HFFc6 (cell line): ENCODE data around the gene ENOPH1. TPM values are rescaled to one million over a fixed set of nuclear protein-coding genes. Genes with fewer than 3 reads are reported as not detected.

ENCODE experiments used
- DNase-seq: peaks from one replicate; pipeline ENCODE4 v3.0.0-alpha.2; 2018
- H3K27ac Mint-ChIP-seq: 2 replicates; pipeline ENCODE4 v1.8.0; 2020; ENCODE audit warnings: mild to moderate bottlenecking, mixed read lengths
- H3K27me3 Mint-ChIP-seq: 2 replicates; pipeline ENCODE4 v1.8.0; 2021; ENCODE audit warnings: mild to moderate bottlenecking, moderate library complexity, mixed read lengths; ENCODE audit not compliant: insufficient read depth
- H3K36me3 Mint-ChIP-seq: 2 replicates; pipeline ENCODE4 v1.8.0; 2021; ENCODE audit warnings: low read depth, mixed read lengths
- H3K4me1 Mint-ChIP-seq: 2 replicates; pipeline ENCODE4 v1.8.0; 2020; ENCODE audit warnings: low read depth, mixed read lengths
- H3K4me3 Mint-ChIP-seq: 2 replicates; pipeline ENCODE4 v1.8.0; 2020; ENCODE audit warnings: mild to moderate bottlenecking, moderate library complexity, mixed read lengths
- H3K9me3 Mint-ChIP-seq: 2 replicates; pipeline ENCODE4 v1.8.0; 2020; ENCODE audit warnings: mild to moderate bottlenecking, mixed read lengths
- total RNA-seq, 6 experiments: library from RNA; stranded (reverse); fragmentation: NEBNext Ultra II Directional; extraction: Animal tissue kit (Norgen Biotek cat#: 25700); gene quantifications; 2 replicates in 1 of 6; 3 replicates in 5 of 6; pipeline ENCODE4 v1.2.3, GENCODE V29; 2021
- TF ChIP-seq, protein P1 (sequence below): fragments of 200-600 bp; sonication (generic); IDR thresholded peaks from 2 replicates; pipeline ENCODE4 v1.5.0; 2021; ENCODE audit warnings: antibody characterized with exemption, mild to moderate bottlenecking

The ENOPH1 gene
- total RNA-seq, 6 experiments from 2014 or later, result 30.5 to 39.8 (median 33.5) TPM

DNA sequence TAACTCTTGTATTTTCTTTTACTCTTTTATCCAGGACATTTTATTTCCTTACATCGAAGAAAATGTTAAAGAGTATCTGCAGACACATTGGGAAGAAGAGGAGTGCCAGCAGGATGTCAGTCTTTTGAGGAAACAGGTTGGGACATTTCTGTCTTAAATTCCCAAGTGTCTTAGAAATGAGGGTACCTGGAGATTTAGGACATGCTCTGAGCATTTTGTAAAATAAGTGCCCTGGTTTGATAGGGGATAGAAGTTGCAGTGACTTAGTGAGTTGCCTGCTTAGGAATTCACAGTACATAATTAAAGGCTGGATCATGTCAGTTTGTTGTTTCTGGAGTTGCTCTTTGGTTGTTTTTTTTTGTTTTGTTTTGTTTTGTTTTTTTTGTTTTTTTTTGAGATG is 17.5 kb downstream of the ENOPH1 start:
- Mint-ChIP-seq H3K9me3 (no peaks in the 10 kb centered on the region), H3K27ac (peak overlapping the region; percentile 9; the same call in 1 of the 2 replicates), H3K27me3 (no peaks in the 10 kb centered on the region; the same call in 1 of the 2 replicates), H3K4me1 (peaks cover 13% of the 10 kb centered on the region), H3K36me3 (peaks cover 23% of the 10 kb centered on the region), H3K4me3 (no peak overlapping the region)
- no peak for DNase-seq
- TF ChIP-seq, protein P1, sequence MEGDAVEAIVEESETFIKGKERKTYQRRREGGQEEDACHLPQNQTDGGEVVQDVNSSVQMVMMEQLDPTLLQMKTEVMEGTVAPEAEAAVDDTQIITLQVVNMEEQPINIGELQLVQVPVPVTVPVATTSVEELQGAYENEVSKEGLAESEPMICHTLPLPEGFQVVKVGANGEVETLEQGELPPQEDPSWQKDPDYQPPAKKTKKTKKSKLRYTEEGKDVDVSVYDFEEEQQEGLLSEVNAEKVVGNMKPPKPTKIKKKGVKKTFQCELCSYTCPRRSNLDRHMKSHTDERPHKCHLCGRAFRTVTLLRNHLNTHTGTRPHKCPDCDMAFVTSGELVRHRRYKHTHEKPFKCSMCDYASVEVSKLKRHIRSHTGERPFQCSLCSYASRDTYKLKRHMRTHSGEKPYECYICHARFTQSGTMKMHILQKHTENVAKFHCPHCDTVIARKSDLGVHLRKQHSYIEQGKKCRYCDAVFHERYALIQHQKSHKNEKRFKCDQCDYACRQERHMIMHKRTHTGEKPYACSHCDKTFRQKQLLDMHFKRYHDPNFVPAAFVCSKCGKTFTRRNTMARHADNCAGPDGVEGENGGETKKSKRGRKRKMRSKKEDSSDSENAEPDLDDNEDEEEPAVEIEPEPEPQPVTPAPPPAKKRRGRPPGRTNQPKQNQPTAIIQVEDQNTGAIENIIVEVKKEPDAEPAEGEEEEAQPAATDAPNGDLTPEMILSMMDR, result no peak

GRCh38 chr4:82450966-82451755 is 20.8 kb downstream of the ENOPH1 start:
- Mint-ChIP-seq H3K4me1 (peaks cover 9% of the 10 kb centered on the region), H3K4me3 (no peak overlapping the region), H3K27ac (no peak overlapping the region), H3K36me3 (peaks cover 23% of the 10 kb centered on the region), H3K9me3 (no peaks in the 10 kb centered on the region), H3K27me3 (no peaks in the 10 kb centered on the region; the same call in 1 of the 2 replicates)
- no peak for DNase-seq
- TF ChIP-seq, protein P1, result no peak

DNA sequence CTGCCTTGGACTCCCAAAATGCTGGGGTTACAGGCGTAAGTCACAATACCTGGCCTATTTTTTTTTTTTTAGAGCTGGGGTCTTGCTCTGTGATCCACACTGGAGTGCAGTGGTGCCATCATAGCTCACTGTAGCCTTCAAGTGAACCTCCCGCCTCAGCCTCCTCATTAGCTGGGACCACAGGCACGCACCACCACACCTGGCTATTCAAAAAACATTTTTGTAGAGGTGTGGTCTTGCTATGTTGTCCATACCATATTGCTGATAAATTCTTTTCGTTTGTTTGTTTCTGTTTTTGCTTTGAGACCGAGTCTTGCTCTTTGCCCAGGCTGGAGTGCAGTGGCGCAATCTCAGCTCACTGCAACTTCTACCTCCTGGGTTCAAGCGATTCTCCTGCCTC is 21.6 kb downstream of the ENOPH1 start:
- no peaks in the 10 kb centered on the region for H3K9me3 Mint-ChIP-seq
- H3K27ac Mint-ChIP-seq, result no peak overlapping the region
- H3K4me1 Mint-ChIP-seq, result peaks cover 9% of the 10 kb centered on the region
- TF ChIP-seq, protein P1, result no peak
- no peak for DNase-seq
- no peak overlapping the region for H3K4me3 Mint-ChIP-seq
- no peaks in the 10 kb centered on the region; the same call in 1 of the 2 replicates for H3K27me3 Mint-ChIP-seq
- H3K36me3 Mint-ChIP-seq, result peaks cover 23% of the 10 kb centered on the region

- DNase-seq, result no peak
- H3K27ac Mint-ChIP-seq, result no peak overlapping the region
- H3K9me3 Mint-ChIP-seq, result no peaks in the 10 kb centered on the region
- TF ChIP-seq, protein P1, result no peak
- no peak overlapping the region for H3K4me3 Mint-ChIP-seq
- H3K27me3 Mint-ChIP-seq, result no peaks in the 10 kb centered on the region
- peaks cover 9% of the 10 kb centered on the region for H3K4me1 Mint-ChIP-seq
- H3K36me3 Mint-ChIP-seq, result no peaks in the 10 kb centered on the region
Measured at GRCh38 chr4:82457266-82457665, 26.9 kb downstream of the ENOPH1 start.

DNA sequence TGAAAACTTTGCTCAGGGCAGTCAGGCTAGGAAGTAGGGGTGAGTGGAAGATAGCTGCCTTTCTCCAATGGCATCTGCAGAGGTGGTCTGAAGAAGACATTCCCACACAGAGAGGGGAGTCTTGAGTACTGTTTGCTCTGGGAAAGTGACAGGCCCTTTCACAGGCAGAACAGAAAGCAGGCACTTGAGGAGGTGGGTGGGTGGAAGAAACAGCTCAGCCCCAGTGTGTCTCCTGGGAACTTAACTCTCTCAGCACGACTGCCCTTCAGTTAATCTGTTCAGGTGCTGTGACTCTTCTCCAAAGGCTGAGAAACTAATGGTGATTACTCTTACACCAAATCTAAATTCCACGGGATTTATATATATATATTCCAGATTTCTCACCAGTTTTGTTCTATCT is 28.3 kb downstream of the ENOPH1 start:
- no peak overlapping the region for H3K4me3 Mint-ChIP-seq
- TF ChIP-seq, protein P1, result no peak
- no peaks in the 10 kb centered on the region for H3K27me3 Mint-ChIP-seq
- H3K4me1 Mint-ChIP-seq, result peaks cover 18% of the 10 kb centered on the region
- H3K9me3 Mint-ChIP-seq, result no peaks in the 10 kb centered on the region
- no peak for DNase-seq
- H3K27ac Mint-ChIP-seq, result no peak overlapping the region
- H3K36me3 Mint-ChIP-seq, result no peaks in the 10 kb centered on the region
